HepG2 (cell line): ENCODE data around the gene CLCN1.

Experiments used
- BRCA1 ChIP-seq: sonication (generic); formaldehyde crosslinking; IDR thresholded peaks from 2 replicates; pipeline ENCODE4 v1.4.0; 2020; ENCODE audit warnings: missing genetic modification reagents
- RBM39 ChIP-seq: fragments of 200-400 bp; formaldehyde crosslinking; IDR thresholded peaks from one replicate; pipeline ENCODE4 v1.6.1; 2018; ENCODE audit warnings: antibody characterized with exemption, mild to moderate bottlenecking, low read depth, low read length; ENCODE audit not compliant: poor library complexity, severe bottlenecking
- ZNF367 ChIP-seq: sonication (generic); formaldehyde crosslinking; IDR thresholded peaks from 2 replicates; pipeline ENCODE4 v1.4.0; 2020; ENCODE audit warnings: missing genetic modification reagents, borderline replicate concordance
- ZNF430 ChIP-seq: sonication (generic); formaldehyde crosslinking; IDR thresholded peaks from 2 replicates; pipeline ENCODE4 v1.9.0; 2021; ENCODE audit warnings: mild to moderate bottlenecking, missing genetic modification reagents
- TF ChIP-seq, protein P1 (sequence below): sonication (generic); formaldehyde crosslinking; IDR thresholded peaks from 2 replicates; pipeline ENCODE4 v1.5.0; 2020; ENCODE audit warnings: mild to moderate bottlenecking, missing genetic modification reagents, moderate library complexity

DNA sequence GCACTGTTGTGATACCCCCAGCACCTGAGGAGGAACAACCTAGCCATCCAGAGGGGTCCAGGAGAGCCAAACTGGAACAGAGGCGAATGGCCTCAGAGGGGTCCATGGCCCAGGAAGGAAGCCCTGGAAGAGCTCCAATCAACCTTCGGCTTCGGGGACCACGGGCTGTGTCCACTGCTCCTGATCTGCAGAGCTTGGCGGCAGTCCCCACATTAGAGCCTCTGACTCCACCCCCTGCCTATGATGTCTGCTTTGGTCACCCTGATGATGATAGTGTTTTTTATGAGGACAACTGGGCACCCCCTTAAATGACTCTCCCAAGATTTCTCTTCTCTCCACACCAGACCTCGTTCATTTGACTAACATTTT lies 29.4 kb upstream of the CLCN1 start:
- TF ChIP-seq ZNF430 (CRISPR knock-in tag): no peak
- no peak for TF ChIP-seq BRCA1 (CRISPR knock-in tag)
- no peak for TF ChIP-seq RBM39
- TF ChIP-seq, protein P1, sequence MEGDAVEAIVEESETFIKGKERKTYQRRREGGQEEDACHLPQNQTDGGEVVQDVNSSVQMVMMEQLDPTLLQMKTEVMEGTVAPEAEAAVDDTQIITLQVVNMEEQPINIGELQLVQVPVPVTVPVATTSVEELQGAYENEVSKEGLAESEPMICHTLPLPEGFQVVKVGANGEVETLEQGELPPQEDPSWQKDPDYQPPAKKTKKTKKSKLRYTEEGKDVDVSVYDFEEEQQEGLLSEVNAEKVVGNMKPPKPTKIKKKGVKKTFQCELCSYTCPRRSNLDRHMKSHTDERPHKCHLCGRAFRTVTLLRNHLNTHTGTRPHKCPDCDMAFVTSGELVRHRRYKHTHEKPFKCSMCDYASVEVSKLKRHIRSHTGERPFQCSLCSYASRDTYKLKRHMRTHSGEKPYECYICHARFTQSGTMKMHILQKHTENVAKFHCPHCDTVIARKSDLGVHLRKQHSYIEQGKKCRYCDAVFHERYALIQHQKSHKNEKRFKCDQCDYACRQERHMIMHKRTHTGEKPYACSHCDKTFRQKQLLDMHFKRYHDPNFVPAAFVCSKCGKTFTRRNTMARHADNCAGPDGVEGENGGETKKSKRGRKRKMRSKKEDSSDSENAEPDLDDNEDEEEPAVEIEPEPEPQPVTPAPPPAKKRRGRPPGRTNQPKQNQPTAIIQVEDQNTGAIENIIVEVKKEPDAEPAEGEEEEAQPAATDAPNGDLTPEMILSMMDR (CRISPR knock-in tag): no peak
- TF ChIP-seq ZNF367 (CRISPR knock-in tag): no peak
